HepG2 (cell line): ENCODE data around the gene IGFLR1. TPM values are rescaled to one million over a fixed set of nuclear protein-coding genes. Genes with fewer than 3 reads are reported as not detected.

Experiments used
- HCFC1 ChIP-seq: fragments of 150-350 bp; IDR thresholded peaks from 2 replicates; pipeline ENCODE4 v1.6.1; 2014; ENCODE audit warnings: low read depth, low read length
- HNRNPL ChIP-seq: fragments of 200-400 bp; formaldehyde crosslinking; IDR thresholded peaks from 2 replicates; pipeline ENCODE4 v1.6.1; 2017; ENCODE audit warnings: mild to moderate bottlenecking, low read depth, low read length
- SALL1 ChIP-seq: sonication (generic); formaldehyde crosslinking; IDR thresholded peaks from 2 replicates; pipeline ENCODE4 v1.8.0; 2022; ENCODE audit warnings: mild to moderate bottlenecking, missing genetic modification reagents
- ZNF292 ChIP-seq: sonication (generic); formaldehyde crosslinking; IDR thresholded peaks from 2 replicates; pipeline ENCODE4 v1.8.1; 2022; ENCODE audit warnings: mild to moderate bottlenecking, low read depth, missing genetic modification reagents, borderline replicate concordance
- polyA plus RNA-seq, 8 experiments: library from polyadenylated mRNA; depleted of rRNA in 3 of 8; stranded (reverse) in 7 of 8; unstranded in 1 of 8; fragments of >200 nt; fragmentation: Illumina TruSeq in 4 of 8; extraction: Trizol in 4 of 8; gene quantifications; 2 replicates each; pipeline versions ENCODE4 v1.2.1 to v1.2.3, GENCODE V29; 2011 to 2016; ENCODE audit warnings: low read depth in 4 of 8, missing spikeins in 1 of 8, mixed read lengths in 1 of 8; ENCODE audit not compliant: insufficient read depth in 1 of 8
- total RNA-seq, 5 experiments: library from RNA; depleted of rRNA; stranded (reverse); fragments of >200 nt; fragmentation: Illumina TruSeq; extraction: Trizol; gene quantifications; 2 replicates each; pipeline ENCODE4 v1.2.3, GENCODE V29; 2016; ENCODE audit warnings: low read depth in 1 of 5
- TF ChIP-seq, protein P1 (sequence below): IDR thresholded peaks from 2 replicates; pipeline ENCODE4 v1.6.1; 2016; ENCODE audit warnings: control low read depth
- TF ChIP-seq, protein P2 (sequence below): sonication (generic); formaldehyde crosslinking; IDR thresholded peaks from 2 replicates; pipeline ENCODE4 v1.8.0; 2022; ENCODE audit warnings: mild to moderate bottlenecking, missing genetic modification reagents, borderline replicate concordance
- TF ChIP-seq, protein P3 (sequence below): sonication (generic); formaldehyde crosslinking; IDR thresholded peaks from one replicate; pipeline ENCODE4 v1.5.1; 2020; ENCODE audit warnings: mild to moderate bottlenecking, missing genetic modification reagents; ENCODE audit errors: not compliant biosample characterization
- TF ChIP-seq, protein P4 (sequence below): sonication (generic); formaldehyde crosslinking; IDR thresholded peaks from 2 replicates; pipeline ENCODE4 v1.8.0; 2023; ENCODE audit warnings: mild to moderate bottlenecking, missing genetic modification reagents
- TF ChIP-seq, protein P5 (sequence below): IDR thresholded peaks from 2 replicates; pipeline ENCODE4 v1.6.1; 2016; ENCODE audit warnings: missing compliant biosample characterization, missing genetic modification reagents, borderline replicate concordance
- TF ChIP-seq, protein P6 (sequence below): sonication (generic); formaldehyde crosslinking; IDR thresholded peaks from 2 replicates; pipeline ENCODE4 v1.4.0; 2020; ENCODE audit warnings: missing genetic modification reagents, borderline replicate concordance

The IGFLR1 gene
- total and polyA plus RNA-seq, 2 of the 13 experiments (the other 11 are each of a cell fraction or from before 2014, with no cell fraction given): 5.4 to 8.9 TPM

DNA sequence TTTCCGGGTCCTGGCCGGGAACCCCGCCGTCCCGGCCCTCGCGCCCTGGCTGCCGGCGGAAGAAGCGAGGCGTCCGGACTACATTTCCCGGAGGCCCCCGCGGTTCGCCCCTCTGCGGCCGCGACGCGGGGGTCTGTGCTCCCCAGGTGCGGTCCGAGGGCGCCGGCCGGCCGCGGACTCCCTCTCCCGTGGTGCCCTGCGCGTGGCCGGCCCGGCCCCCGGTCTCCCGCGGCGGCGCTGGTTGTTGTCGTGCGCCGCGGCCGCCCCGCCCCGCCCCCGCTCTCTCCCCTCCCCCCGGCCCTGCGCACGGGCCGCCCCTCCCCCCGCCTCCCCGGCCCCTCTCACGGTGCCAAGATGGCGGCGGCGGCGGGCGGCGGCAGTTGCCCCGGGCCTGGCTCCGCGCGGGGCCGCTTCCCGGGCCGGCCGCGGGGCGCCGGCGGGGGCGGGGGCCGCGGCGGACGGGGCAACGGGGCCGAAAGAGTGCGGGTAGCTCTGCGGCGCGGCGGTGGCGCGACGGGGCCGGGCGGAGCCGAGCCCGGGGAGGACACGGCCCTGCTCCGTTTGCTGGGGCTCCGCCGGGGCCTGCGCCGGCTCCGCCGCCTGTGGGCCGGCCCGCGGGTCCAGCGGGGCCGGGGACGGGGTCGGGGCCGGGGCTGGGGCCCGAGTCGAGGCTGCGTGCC is 24.4 kb downstream of the IGFLR1 start, which contains the start of gene KMT2B (continued):
- TF ChIP-seq, protein P1, sequence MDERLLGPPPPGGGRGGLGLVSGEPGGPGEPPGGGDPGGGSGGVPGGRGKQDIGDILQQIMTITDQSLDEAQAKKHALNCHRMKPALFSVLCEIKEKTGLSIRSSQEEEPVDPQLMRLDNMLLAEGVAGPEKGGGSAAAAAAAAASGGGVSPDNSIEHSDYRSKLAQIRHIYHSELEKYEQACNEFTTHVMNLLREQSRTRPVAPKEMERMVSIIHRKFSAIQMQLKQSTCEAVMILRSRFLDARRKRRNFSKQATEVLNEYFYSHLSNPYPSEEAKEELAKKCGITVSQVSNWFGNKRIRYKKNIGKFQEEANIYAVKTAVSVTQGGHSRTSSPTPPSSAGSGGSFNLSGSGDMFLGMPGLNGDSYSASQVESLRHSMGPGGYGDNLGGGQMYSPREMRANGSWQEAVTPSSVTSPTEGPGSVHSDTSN (CRISPR knock-in tag): no peak
- TF ChIP-seq, protein P2, sequence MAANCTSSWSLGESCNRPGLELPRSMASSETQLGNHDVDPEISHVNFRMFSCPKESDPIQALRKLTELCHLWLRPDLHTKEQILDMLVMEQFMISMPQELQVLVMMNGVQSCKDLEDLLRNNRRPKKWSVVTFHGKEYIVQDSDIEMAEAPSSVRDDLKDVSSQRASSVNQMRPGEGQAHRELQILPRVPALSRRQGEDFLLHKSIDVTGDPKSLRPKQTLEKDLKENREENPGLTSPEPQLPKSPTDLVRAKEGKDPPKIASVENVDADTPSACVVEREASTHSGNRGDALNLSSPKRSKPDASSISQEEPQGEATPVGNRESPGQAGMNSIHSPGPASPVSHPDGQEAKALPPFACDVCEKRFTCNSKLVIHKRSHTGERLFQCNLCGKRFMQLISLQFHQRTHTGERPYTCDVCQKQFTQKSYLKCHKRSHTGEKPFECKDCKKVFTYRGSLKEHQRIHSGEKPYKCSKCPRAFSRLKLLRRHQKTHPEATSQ (CRISPR knock-in tag): no peak
- TF ChIP-seq, protein P3, sequence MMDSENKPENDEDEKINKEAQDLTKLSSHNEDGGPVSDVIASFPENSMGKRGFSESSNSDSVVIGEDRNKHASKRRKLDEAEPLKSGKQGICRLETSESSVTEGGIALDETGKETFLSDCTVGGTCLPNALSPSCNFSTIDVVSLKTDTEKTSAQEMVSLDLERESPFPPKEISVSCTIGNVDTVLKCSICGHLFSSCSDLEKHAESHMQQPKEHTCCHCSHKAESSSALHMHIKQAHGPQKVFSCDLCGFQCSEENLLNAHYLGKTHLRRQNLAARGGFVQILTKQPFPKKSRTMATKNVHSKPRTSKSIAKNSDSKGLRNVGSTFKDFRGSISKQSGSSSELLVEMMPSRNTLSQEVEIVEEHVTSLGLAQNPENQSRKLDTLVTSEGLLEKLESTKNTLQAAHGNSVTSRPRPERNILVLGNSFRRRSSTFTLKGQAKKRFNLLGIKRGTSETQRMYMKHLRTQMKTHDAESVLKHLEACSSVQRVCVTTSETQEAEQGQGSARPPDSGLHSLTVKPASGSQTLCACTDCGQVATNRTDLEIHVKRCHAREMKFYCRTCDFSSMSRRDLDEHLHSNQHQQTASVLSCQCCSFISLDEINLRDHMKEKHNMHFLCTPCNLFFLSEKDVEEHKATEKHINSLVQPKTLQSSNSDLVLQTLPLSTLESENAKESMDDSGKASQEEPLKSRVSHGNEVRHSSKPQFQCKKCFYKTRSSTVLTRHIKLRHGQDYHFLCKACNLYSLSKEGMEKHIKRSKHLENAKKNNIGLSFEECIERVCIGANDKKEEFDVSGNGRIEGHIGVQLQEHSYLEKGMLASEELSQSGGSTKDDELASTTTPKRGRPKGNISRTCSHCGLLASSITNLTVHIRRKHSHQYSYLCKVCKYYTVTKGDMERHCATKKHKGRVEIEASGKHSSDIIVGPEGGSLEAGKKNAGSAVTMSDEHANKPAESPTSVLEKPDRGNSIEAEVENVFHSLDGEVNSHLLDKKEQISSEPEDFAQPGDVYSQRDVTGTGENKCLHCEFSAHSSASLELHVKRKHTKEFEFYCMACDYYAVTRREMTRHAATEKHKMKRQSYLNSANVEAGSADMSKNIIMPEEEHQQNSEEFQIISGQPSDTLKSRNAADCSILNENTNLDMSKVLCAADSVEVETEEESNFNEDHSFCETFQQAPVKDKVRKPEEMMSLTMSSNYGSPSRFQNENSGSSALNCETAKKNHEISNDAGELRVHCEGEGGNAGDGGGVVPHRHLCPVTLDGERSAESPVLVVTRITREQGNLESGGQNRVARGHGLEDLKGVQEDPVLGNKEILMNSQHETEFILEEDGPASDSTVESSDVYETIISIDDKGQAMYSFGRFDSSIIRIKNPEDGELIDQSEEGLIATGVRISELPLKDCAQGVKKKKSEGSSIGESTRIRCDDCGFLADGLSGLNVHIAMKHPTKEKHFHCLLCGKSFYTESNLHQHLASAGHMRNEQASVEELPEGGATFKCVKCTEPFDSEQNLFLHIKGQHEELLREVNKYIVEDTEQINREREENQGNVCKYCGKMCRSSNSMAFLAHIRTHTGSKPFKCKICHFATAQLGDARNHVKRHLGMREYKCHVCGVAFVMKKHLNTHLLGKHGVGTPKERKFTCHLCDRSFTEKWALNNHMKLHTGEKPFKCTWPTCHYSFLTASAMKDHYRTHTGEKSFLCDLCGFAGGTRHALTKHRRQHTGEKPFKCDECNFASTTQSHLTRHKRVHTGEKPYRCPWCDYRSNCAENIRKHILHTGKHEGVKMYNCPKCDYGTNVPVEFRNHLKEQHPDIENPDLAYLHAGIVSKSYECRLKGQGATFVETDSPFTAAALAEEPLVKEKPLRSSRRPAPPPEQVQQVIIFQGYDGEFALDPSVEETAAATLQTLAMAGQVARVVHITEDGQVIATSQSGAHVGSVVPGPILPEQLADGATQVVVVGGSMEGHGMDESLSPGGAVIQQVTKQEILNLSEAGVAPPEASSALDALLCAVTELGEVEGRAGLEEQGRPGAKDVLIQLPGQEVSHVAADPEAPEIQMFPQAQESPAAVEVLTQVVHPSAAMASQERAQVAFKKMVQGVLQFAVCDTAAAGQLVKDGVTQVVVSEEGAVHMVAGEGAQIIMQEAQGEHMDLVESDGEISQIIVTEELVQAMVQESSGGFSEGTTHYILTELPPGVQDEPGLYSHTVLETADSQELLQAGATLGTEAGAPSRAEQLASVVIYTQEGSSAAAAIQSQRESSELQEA (CRISPR knock-in tag): no peak
- TF ChIP-seq ZNF292 (CRISPR knock-in tag): no peak
- TF ChIP-seq, protein P4, sequence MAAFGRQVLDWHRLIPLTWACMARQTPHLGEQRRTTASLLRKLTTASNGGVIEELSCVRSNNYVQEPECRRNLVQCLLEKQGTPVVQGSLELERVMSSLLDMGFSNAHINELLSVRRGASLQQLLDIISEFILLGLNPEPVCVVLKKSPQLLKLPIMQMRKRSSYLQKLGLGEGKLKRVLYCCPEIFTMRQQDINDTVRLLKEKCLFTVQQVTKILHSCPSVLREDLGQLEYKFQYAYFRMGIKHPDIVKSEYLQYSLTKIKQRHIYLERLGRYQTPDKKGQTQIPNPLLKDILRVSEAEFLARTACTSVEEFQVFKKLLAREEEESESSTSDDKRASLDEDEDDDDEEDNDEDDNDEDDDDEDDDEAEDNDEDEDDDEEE: no peak
- peak; percentile 72 for TF ChIP-seq HCFC1
- TF ChIP-seq, protein P5, sequence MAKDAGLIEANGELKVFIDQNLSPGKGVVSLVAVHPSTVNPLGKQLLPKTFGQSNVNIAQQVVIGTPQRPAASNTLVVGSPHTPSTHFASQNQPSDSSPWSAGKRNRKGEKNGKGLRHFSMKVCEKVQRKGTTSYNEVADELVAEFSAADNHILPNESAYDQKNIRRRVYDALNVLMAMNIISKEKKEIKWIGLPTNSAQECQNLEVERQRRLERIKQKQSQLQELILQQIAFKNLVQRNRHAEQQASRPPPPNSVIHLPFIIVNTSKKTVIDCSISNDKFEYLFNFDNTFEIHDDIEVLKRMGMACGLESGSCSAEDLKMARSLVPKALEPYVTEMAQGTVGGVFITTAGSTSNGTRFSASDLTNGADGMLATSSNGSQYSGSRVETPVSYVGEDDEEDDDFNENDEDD (CRISPR knock-in tag): peak; percentile 50; the same call in 1 of the 2 replicates
- no peak for TF ChIP-seq HNRNPL
- no peak for TF ChIP-seq SALL1
- TF ChIP-seq, protein P6, sequence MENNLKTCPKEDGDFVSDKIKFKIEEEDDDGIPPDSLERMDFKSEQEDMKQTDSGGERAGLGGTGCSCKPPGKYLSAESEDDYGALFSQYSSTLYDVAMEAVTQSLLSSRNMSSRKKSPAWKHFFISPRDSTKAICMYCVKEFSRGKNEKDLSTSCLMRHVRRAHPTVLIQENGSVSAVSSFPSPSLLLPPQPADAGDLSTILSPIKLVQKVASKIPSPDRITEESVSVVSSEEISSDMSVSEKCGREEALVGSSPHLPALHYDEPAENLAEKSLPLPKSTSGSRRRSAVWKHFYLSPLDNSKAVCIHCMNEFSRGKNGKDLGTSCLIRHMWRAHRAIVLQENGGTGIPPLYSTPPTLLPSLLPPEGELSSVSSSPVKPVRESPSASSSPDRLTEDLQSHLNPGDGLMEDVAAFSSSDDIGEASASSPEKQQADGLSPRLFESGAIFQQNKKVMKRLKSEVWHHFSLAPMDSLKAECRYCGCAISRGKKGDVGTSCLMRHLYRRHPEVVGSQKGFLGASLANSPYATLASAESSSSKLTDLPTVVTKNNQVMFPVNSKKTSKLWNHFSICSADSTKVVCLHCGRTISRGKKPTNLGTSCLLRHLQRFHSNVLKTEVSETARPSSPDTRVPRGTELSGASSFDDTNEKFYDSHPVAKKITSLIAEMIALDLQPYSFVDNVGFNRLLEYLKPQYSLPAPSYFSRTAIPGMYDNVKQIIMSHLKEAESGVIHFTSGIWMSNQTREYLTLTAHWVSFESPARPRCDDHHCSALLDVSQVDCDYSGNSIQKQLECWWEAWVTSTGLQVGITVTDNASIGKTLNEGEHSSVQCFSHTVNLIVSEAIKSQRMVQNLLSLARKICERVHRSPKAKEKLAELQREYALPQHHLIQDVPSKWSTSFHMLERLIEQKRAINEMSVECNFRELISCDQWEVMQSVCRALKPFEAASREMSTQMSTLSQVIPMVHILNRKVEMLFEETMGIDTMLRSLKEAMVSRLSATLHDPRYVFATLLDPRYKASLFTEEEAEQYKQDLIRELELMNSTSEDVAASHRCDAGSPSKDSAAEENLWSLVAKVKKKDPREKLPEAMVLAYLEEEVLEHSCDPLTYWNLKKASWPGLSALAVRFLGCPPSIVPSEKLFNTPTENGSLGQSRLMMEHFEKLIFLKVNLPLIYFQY: peak; percentile 37; the same call in 1 of the 2 replicates
